A549 (cell line): Measurements from ENCODE around the gene ATP5PO. TPM values are rescaled to one million over a fixed set of nuclear protein-coding genes. Genes with fewer than 3 reads are reported as not detected.
A peak's percentile ranks its signal among the peaks of the same experiment; 100 is the strongest.

Source experiments
- ATAC-seq, 2 experiments: fragments of 200-7000 bp in 1 of 2; fragments of >200 bp in 1 of 2; cut with Nextera tagmentation in 1 of 2; cut with Tn5 transposase in 1 of 2; 3 replicates each; pipeline versions ENCODE4 v1.8.0 to v1.9.1; 2018 to 2020; ENCODE audit warnings: mild to moderate bottlenecking in 1 of 2, moderate library complexity in 1 of 2
- CTCF ChIA-PET: fragments of 300-600 bp; sonication (Branson Sonifier 250); formaldehyde crosslinking; extraction: SDS; loops from one replicate; lab custom pipeline; 2021; ENCODE audit warnings: antibody characterized with exemption, inconsistent platforms; lab: Yijun Ruan, JAX
- POLR2A ChIA-PET: fragments of 350-600 bp; formaldehyde crosslinking; extraction: SDS; loops from one replicate; lab custom pipeline; 2021; ENCODE audit warnings: antibody characterized with exemption, inconsistent platforms; lab: Yijun Ruan, JAX
- DNase-seq, 2 experiments: peaks; one replicate each; pipeline versions ENCODE4 v3.0.0 to v3.0.0-alpha.2; 2011 to 2016; ENCODE audit warnings: low read depth in 1 of 2, low spot score in 1 of 2
- FAIRE-seq: peaks from 2 replicates; lab custom pipeline; 2011; peaks lifted over from hg19 to GRCh38; lab: Jason Lieb, UNC
- H3K27ac ChIP-seq, 2 experiments: fragments of >200 bp; sonication (Bioruptor Twin); formaldehyde crosslinking; 3 replicates each; pipeline ENCODE4 v1.5.1; 2016 to 2017
- H3K4me1 ChIP-seq: fragments of >200 bp; sonication (Bioruptor Twin); formaldehyde crosslinking; 3 replicates; pipeline ENCODE4 v1.6.1; 2016
- H3K4me2 ChIP-seq: fragments of >200 bp; sonication (Bioruptor Twin); formaldehyde crosslinking; 3 replicates; pipeline ENCODE4 v1.6.1; 2016
- H3K4me3 ChIP-seq: fragments of >200 bp; sonication (Bioruptor Twin); formaldehyde crosslinking; 3 replicates; pipeline ENCODE4 v1.5.1; 2016
- H3K9me3 ChIP-seq: fragments of >200 bp; sonication (Bioruptor Twin); formaldehyde crosslinking; 3 replicates; pipeline ENCODE4 v1.6.1; 2016
- CHD2 ChIP-seq: fragments of 150-350 bp; IDR thresholded peaks from 2 replicates; pipeline ENCODE4 v1.6.1; 2014; ENCODE audit warnings: low read length; ENCODE audit not compliant: partially characterized antibody
- EP300 ChIP-seq, 2 experiments: fragments of >200 bp; sonication (Bioruptor Twin); formaldehyde crosslinking; IDR thresholded peaks; 2 replicates in 1 of 2; 3 replicates in 1 of 2; pipeline ENCODE4 v1.6.1; 2016 to 2017
- FOSB ChIP-seq: fragments of 250-450 bp; sonication (Bioruptor Pico); IDR thresholded peaks from 2 replicates; pipeline ENCODE4 v1.5.0; 2020; ENCODE audit warnings: mild to moderate bottlenecking, moderate library complexity
- FOSL2 ChIP-seq, 2 experiments: fragments of 450-650 bp in 1 of 2; fragments of >200 bp in 1 of 2; sonication (Bioruptor Twin) in 1 of 2; formaldehyde crosslinking; IDR thresholded peaks; 2 replicates each; pipeline versions ENCODE4 v1.5.0 to v1.6.1; 2016 to 2020; ENCODE audit warnings: mild to moderate bottlenecking in 1 of 2, moderate library complexity in 1 of 2
- HOXA7 ChIP-seq: fragments of 250-450 bp; sonication (Bioruptor Pico); IDR thresholded peaks from 2 replicates; pipeline ENCODE4 v1.5.0; 2020; ENCODE audit warnings: mild to moderate bottlenecking, moderate library complexity
- JUN ChIP-seq, 2 experiments: fragments of >200 bp; sonication (Bioruptor Twin); formaldehyde crosslinking; IDR thresholded peaks; 2 replicates in 1 of 2; 3 replicates in 1 of 2; pipeline ENCODE4 v1.6.1; 2016 to 2017
- JUNB ChIP-seq: fragments of >200 bp; sonication (Bioruptor Twin); formaldehyde crosslinking; IDR thresholded peaks from 2 replicates; pipeline ENCODE4 v1.6.1; 2016
- MAFK ChIP-seq: fragments of 450-650 bp; IDR thresholded peaks from 2 replicates; pipeline ENCODE4 v1.6.1; 2014; ENCODE audit not compliant: partially characterized antibody
- NR3C1 ChIP-seq: fragments of >200 bp; sonication (Bioruptor Twin); formaldehyde crosslinking; IDR thresholded peaks from 3 replicates; pipeline ENCODE4 v1.6.1; 2017
- POLR2A ChIP-seq: IDR thresholded peaks from 2 replicates; pipeline ENCODE4 v1.6.1; 2012; ENCODE audit warnings: mild to moderate bottlenecking, low read length
- POLR2AphosphoS2 ChIP-seq: conservative IDR thresholded peaks from 2 replicates; pipeline ENCODE4 v1.6.1; 2012; ENCODE audit warnings: low read length, improper control_type of control experiment, inconsistent platforms
- RARB ChIP-seq: fragments of 250-450 bp; sonication (Bioruptor Pico); IDR thresholded peaks from 2 replicates; pipeline ENCODE4 v1.8.0; 2021; ENCODE audit warnings: mild to moderate bottlenecking, moderate library complexity
- RNF2 ChIP-seq: fragments of 200-600 bp; sonication (generic); IDR thresholded peaks from 2 replicates; pipeline ENCODE4 v1.6.1; 2016; ENCODE audit warnings: low read depth, mild to moderate bottlenecking, antibody characterized with exemption, moderate library complexity, borderline replicate concordance
- SMC3 ChIP-seq: fragments of >200 bp; sonication (Bioruptor Twin); formaldehyde crosslinking; IDR thresholded peaks from 3 replicates; pipeline ENCODE4 v1.6.1; 2018; ENCODE audit warnings: inconsistent platforms
- SREBF2 ChIP-seq: fragments of 450-650 bp; IDR thresholded peaks from 2 replicates; pipeline ENCODE4 v1.6.1; 2014; ENCODE audit warnings: mild to moderate bottlenecking, moderate library complexity
- ZC3H11A ChIP-seq: fragments of 450-650 bp; IDR thresholded peaks from 2 replicates; pipeline ENCODE4 v1.6.1; 2014; ENCODE audit warnings: antibody characterized with exemption, mild to moderate bottlenecking
- ZNF302 ChIP-seq: fragments of 250-450 bp; sonication (Bioruptor Pico); IDR thresholded peaks from 2 replicates; pipeline ENCODE4 v1.9.0; 2021; ENCODE audit warnings: inconsistent platforms, mild to moderate bottlenecking, moderate library complexity
- ZSCAN20 ChIP-seq: fragments of 250-450 bp; sonication (Bioruptor Pico); IDR thresholded peaks from 2 replicates; pipeline ENCODE4 v1.8.0; 2022; ENCODE audit warnings: mild to moderate bottlenecking, moderate library complexity
- WGBS: methylation state at CpG from one replicate; pipeline ENCODE4 v1.1.6; 2017; ENCODE audit errors: missing lambda C conversion rate; 5-methylcytosine and 5-hydroxymethylcytosine counted together
- polyA plus RNA-seq, 4 experiments: library from polyadenylated mRNA; depleted of rRNA in 3 of 4; stranded (reverse); fragments of >200 nt; fragmentation: RNase III in 1 of 4; extraction: RNeasy Plus Mini Kit Qiagen cat#74134 plus additional on column Dnase treatment in 1 of 4; gene quantifications; 2 replicates in 3 of 4; 3 replicates in 1 of 4; pipeline ENCODE4 v1.2.3, GENCODE V29; 2011 to 2017
- TF ChIP-seq, protein P1 (sequence below): fragments of 150-350 bp; IDR thresholded peaks from 2 replicates; pipeline ENCODE4 v1.6.1; 2014; ENCODE audit warnings: low read depth, mild to moderate bottlenecking, low read length
- TF ChIP-seq, protein P2 (sequence below): fragments of 250-450 bp; sonication (Bioruptor Pico); IDR thresholded peaks from 2 replicates; pipeline ENCODE4 v1.5.0; 2020; ENCODE audit warnings: low read depth, mild to moderate bottlenecking, moderate library complexity
- TF ChIP-seq, protein P3 (sequence below): IDR thresholded peaks from 2 replicates; pipeline ENCODE4 v1.6.1; 2012

ATP5PO gene
- polyA plus RNA-seq, 2 of the 4 experiments (the other 2 are of a cell fraction): 143 to 252 TPM

DNA sequence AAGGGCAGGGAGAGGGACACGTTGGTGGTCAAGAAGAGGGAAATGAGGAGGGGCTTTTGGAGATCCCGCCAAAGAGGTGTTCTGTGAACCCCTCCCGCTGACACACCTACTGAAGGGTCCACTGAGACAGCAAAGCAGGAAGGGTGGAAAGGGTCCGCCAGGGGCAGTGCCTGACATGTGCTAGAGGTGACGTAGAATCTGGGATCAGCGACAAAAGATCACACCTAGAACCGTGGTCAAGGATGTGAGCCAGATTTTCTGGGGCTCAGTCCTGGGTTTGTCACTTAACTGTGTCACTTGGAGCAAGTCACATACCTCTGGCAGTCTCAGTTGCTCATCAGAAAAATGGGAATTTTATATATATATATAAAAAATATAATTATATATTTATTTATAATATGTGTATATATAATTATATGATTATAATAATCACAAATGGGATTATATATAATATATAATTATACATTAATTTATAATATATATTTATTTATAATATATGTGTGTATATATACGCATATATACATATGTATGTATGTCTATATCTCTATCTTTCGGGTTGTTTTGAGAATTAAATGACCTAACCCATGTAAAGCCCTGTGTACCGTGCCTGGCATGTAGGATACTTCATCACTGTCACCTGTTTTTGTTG, 35.0 kb upstream of the ATP5PO start:
- no peak for FAIRE-seq

DNA sequence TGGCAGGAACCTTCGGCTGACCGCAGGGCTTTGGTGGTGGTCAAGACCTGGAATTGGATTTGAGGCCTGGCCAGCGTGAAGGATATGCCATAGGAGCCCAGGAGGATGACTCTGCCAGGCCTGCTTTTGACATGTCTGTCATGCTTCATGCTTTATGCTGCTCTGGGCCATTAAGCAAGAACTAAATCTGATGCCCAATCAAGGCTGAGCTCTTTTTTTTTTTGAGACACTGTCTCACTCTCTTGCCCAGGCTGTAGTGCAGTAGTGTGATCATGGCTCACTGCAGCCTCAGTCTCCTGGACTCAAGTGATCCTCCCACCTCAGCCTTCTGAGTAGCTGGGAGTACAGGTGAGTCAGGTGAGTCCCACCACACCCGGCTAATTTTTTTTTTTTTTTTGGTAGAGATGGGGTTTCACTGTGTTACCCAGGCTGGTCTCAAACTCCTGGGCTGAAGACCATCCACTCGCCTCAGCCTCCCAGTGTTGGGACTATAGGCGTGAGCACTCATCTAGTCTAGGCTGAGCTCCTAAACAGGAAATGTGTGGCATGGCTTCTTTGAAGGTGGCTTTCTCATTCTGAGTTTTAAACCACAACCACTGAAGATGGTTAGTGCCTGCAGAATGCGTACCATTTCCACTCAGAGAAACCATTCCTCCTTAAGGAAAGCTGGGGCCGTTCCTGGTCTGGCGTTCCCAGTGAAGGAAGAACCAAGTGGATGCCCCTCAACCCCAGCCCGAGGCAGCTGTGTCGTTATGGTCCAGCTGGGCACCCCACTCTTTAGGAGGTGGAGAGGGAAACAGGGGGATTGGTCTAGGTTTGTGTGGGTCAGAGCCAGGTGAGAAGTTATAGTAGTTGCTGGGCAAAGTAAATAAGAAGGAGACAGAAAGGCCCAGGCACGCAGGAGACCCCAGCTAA, 34.2 kb upstream of the ATP5PO start:
- ATAC-seq: no peak
- FAIRE-seq: no peak
- peaks cover 19% of the 10 kb centered on the region for H3K4me1 ChIP-seq
- no peak overlapping the region for H3K4me2 ChIP-seq
- no peak overlapping the region for H3K4me3 ChIP-seq
- no peaks in the 10 kb centered on the region for H3K9me3 ChIP-seq
- TF ChIP-seq, protein P1, sequence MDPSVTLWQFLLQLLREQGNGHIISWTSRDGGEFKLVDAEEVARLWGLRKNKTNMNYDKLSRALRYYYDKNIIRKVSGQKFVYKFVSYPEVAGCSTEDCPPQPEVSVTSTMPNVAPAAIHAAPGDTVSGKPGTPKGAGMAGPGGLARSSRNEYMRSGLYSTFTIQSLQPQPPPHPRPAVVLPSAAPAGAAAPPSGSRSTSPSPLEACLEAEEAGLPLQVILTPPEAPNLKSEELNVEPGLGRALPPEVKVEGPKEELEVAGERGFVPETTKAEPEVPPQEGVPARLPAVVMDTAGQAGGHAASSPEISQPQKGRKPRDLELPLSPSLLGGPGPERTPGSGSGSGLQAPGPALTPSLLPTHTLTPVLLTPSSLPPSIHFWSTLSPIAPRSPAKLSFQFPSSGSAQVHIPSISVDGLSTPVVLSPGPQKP: no peak
- TF ChIP-seq FOSB (CRISPR knock-in tag): no peak
- no peak for TF ChIP-seq SREBF2
- no peak for TF ChIP-seq CHD2
- TF ChIP-seq HOXA7 (CRISPR knock-in tag): no peak
- no peak for TF ChIP-seq EP300 (IDR thresholded peaks at IDR 0.05)
- no peak for TF ChIP-seq POLR2AphosphoS2
- TF ChIP-seq, protein P2, sequence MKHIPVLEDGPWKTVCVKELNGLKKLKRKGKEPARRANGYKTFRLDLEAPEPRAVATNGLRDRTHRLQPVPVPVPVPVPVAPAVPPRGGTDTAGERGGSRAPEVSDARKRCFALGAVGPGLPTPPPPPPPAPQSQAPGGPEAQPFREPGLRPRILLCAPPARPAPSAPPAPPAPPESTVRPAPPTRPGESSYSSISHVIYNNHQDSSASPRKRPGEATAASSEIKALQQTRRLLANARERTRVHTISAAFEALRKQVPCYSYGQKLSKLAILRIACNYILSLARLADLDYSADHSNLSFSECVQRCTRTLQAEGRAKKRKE (CRISPR knock-in tag): no peak
- TF ChIP-seq ZC3H11A: no peak
- TF ChIP-seq RNF2: no peak
- ChIA-PET CTCF (interaction anchor here (0.7 to 1.6 kb wide), 4 partner anchors 26 to 681 kb away, joined by 3 to 8 read pairs (median 4); no protein-coding TSS in a partner anchor), POLR2A (no interaction called here)
- 97% methylated on average over 12 of the region's 12 CpGs for WGBS
- H3K27ac ChIP-seq: peak overlapping the region; percentile 65 to 83; a peak in 3 of 6 replicates
- DNase-seq: no peak

More for the DNA sequence above, 35.0 kb upstream of the ATP5PO start:
- ChIA-PET CTCF (no interaction called here), POLR2A (no interaction called here)
- ATAC-seq: no peak
- H3K9me3 ChIP-seq: no peaks in the 10 kb centered on the region
- H3K4me3 ChIP-seq: no peak overlapping the region
- TF ChIP-seq SMC3 (no peak), JUNB (no peak), RARB (CRISPR knock-in tag) (no peak), NR3C1 (no peak), ZNF302 (CRISPR knock-in tag) (no peak), ZSCAN20 (CRISPR knock-in tag) (no peak), POLR2A (no peak), FOSL2 (IDR thresholded peaks at IDR 0.05) (no peak), FOSL2 (CRISPR knock-in tag; IDR thresholded peaks at IDR 0.05) (no peak), CHD2 (no peak), RNF2 (no peak), MAFK (no peak), JUN (IDR thresholded peaks at IDR 0.05) (no peak)
- TF ChIP-seq, protein P3, sequence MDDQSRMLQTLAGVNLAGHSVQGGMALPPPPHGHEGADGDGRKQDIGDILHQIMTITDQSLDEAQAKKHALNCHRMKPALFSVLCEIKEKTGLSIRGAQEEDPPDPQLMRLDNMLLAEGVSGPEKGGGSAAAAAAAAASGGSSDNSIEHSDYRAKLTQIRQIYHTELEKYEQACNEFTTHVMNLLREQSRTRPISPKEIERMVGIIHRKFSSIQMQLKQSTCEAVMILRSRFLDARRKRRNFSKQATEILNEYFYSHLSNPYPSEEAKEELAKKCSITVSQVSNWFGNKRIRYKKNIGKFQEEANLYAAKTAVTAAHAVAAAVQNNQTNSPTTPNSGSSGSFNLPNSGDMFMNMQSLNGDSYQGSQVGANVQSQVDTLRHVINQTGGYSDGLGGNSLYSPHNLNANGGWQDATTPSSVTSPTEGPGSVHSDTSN: no peak
- no peak overlapping the region for H3K27ac ChIP-seq
- H3K4me2 ChIP-seq: no peak overlapping the region
- 75% methylated on average over 10 of the region's 10 CpGs for WGBS
- H3K4me1 ChIP-seq: peaks cover 19% of the 10 kb centered on the region
- DNase-seq: no peak
